CD4-positive, alpha-beta memory T cell (primary cell): ENCODE results near the gene TRAPPC3. TPM values are rescaled to one million over a fixed set of nuclear protein-coding genes. Genes with fewer than 3 reads are reported as not detected.

Experiments used
- CTCF ChIA-PET: fragments of 350-600 bp; sonication (Branson Sonifier 250); formaldehyde crosslinking; loops from one replicate; lab custom pipeline; 2021; ENCODE audit warnings: inconsistent platforms; ENCODE audit not compliant: partially characterized antibody; lab: Charles Lee
- POLR2A ChIA-PET: fragments of 350-600 bp; sonication (Branson Sonifier 250); formaldehyde crosslinking; loops from one replicate; lab custom pipeline; 2021; ENCODE audit not compliant: partially characterized antibody; lab: Charles Lee
- DNase-seq, 5 donors: peaks; one replicate each; pipeline versions ENCODE4 v3.0.0 to v3.0.0-alpha.2; 2020 to 2022; ENCODE audit warnings: mixed read lengths in 1 of 5
- H3K27ac ChIP-seq: one replicate; pipeline ENCODE4 v1.7.0; 2013; ENCODE audit warnings: low read depth, low read length
- H3K27me3 ChIP-seq: 2 replicates; pipeline ENCODE4 v1.7.0; 2013; ENCODE audit warnings: mild to moderate bottlenecking, low read length, moderate library complexity; ENCODE audit not compliant: insufficient read depth
- H3K36me3 ChIP-seq: 2 replicates; pipeline ENCODE4 v1.7.0; 2013; ENCODE audit warnings: mild to moderate bottlenecking, low read length, moderate library complexity; ENCODE audit not compliant: insufficient read depth
- H3K4me1 ChIP-seq: 2 replicates; pipeline ENCODE4 v1.7.0; 2013; ENCODE audit warnings: mild to moderate bottlenecking, low read length, moderate library complexity; ENCODE audit not compliant: insufficient read depth
- H3K4me3 ChIP-seq, 2 donors: one replicate each; pipeline ENCODE4 v1.7.0; 2013; ENCODE audit warnings: low read length in 2 of 2, mild to moderate bottlenecking in 1 of 2
- H3K9me3 ChIP-seq, 2 donors: one replicate each; pipeline ENCODE4 v1.7.0; 2013; ENCODE audit warnings: low read length in 2 of 2, control low read depth in 1 of 2; ENCODE audit not compliant: control insufficient read depth in 1 of 2
- H3K27ac Mint-ChIP-seq, 7 donors: one replicate each; pipeline ENCODE4 v1.8.0; 2020 to 2021; ENCODE audit warnings: mixed read lengths in 7 of 7, mild to moderate bottlenecking in 6 of 7, inconsistent platforms in 3 of 7, moderate library complexity in 3 of 7
- H3K27me3 Mint-ChIP-seq, 2 donors: one replicate each; pipeline ENCODE4 v1.8.0; 2020 to 2021; ENCODE audit warnings: mixed read lengths in 2 of 2
- H3K36me3 Mint-ChIP-seq, 2 donors: one replicate each; pipeline ENCODE4 v1.8.0; 2020 to 2021; ENCODE audit warnings: mixed read lengths in 2 of 2, inconsistent platforms in 1 of 2, mild to moderate bottlenecking in 1 of 2
- H3K4me1 Mint-ChIP-seq, 4 donors: one replicate each; pipeline ENCODE4 v1.8.0; 2020 to 2021; ENCODE audit warnings: mixed read lengths in 4 of 4, mild to moderate bottlenecking in 1 of 4
- H3K4me3 Mint-ChIP-seq, 8 donors: one replicate each; pipeline ENCODE4 v1.8.0; 2020 to 2021; ENCODE audit warnings: mixed read lengths in 8 of 8, mild to moderate bottlenecking in 7 of 8, moderate library complexity in 6 of 8, inconsistent platforms in 3 of 8
- H3K9me3 Mint-ChIP-seq, 8 donors: one replicate each; pipeline ENCODE4 v1.8.0; 2020 to 2021; ENCODE audit warnings: mixed read lengths in 8 of 8, mild to moderate bottlenecking in 5 of 8, inconsistent platforms in 3 of 8, moderate library complexity in 1 of 8
- intact Hi-C: fragments of 100-400 bp; cut with micrococcal nuclease; formaldehyde crosslinking; loops from one replicate; pipeline ENCODE4 v1.15.1; 2023
- polyA plus RNA-seq, 2 donors: library from polyadenylated mRNA; unstranded; fragments of 300-500 nt; fragmentation: Illumina TruSeq; gene quantifications; one replicate each; pipeline ENCODE4 v1.2.3, GENCODE V29; 2021
- total RNA-seq, 2 experiments: library from RNA; stranded (reverse); gene quantifications; one replicate each; pipeline ENCODE4 v1.2.3, GENCODE V29; 2021

TRAPPC3 gene
- total and polyA plus RNA-seq, 4 experiments from 2014 or later: 51.8 to 190 (median 81.8) TPM

DNA sequence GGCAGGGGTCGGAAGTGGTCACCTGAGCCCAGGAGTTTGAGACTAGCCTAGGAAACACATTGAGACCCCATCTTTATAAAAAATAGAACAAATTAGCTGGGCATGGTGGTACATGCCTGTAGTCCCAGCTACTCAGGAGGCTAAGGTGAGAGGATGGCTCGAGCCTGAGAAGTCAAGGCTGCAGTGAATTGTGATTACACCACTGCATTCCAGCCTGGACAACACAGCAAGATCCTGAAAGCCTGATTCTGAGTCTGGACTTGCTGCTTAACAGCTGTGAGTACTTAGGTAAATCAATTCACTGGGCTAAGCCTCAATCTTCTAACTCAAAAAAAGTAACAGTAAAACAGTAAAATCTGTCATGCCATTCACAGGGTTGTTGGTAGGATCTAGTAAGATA, 4.9 kb downstream of the TRAPPC3 start:
- POLR2A ChIA-PET: interaction anchor here (0.6 kb wide), 1 partner anchor 39 kb away, joined by 4 read pairs; no protein-coding TSS in a partner anchor
- Histone ChIP-seq H3K27ac (no peak overlapping the region), H3K36me3 (peaks cover 7% of the 10 kb centered on the region), H3K9me3 (no peaks in the 10 kb centered on the region), H3K4me3 (no peak overlapping the region), H3K27me3 (no peaks in the 10 kb centered on the region), H3K4me1 (peaks cover 30% of the 10 kb centered on the region)
- Mint-ChIP-seq H3K27me3 (no peaks in the 10 kb centered on the region), H3K27ac (peak overlapping the region in 2 of 7 donors; percentile 36 to 37), H3K4me3 (no peak overlapping the region), H3K4me1 (peaks cover 33 to 72% (median 42%) of the 10 kb centered on the region in 4 donors), H3K9me3 (no peaks in the 10 kb centered on the region), H3K36me3 (peaks cover 6 to 35% of the 10 kb centered on the region in 2 donors)
- intact Hi-C loops: no loop called here
- DNase-seq: no peak
- CTCF ChIA-PET: interaction anchor here (1.2 to 3.6 kb wide), 3 partner anchors 9 to 44 kb away, joined by 3 to 20 read pairs (median 11); no protein-coding TSS in a partner anchor

DNA sequence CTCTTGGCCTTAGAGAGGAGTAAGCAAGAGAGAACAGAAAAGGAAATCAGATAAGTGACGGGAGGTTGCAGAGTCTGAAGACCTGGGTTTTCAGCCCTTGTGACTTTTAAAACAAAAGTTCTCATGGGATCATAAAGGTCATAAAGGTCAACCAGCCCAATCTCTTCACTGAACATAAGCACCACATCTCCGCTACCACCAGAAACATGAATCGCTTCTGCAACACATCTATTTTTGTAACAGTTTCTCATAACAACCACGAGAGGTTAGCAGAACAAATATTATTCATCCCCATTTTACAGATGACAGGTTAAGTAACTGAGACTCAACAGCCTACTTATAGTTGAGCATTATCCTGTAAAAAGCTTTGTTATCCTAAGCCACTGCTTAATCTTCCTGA, 5.9 kb downstream of the TRAPPC3 start:
- intact Hi-C loops: no loop called here
- H3K27me3 Mint-ChIP-seq: no peaks in the 10 kb centered on the region
- ChIA-PET POLR2A (no interaction called here), CTCF (interaction anchor here (0.6 kb wide), 1 partner anchor 1884 kb away, joined by 4 read pairs; no protein-coding TSS in a partner anchor)
- H3K36me3 Mint-ChIP-seq: peaks cover 8 to 34% of the 10 kb centered on the region in 2 donors
- peak overlapping the region in 3 of 7 donors; percentile 8 to 63 (median 14) for H3K27ac Mint-ChIP-seq
- H3K9me3 Mint-ChIP-seq: no peaks in the 10 kb centered on the region
- peaks cover 25% of the 10 kb centered on the region for H3K4me1 ChIP-seq
- DNase-seq: no peak
- H3K4me3 ChIP-seq: no peak overlapping the region
- peaks cover 12% of the 10 kb centered on the region for H3K36me3 ChIP-seq
- H3K9me3 ChIP-seq: no peaks in the 10 kb centered on the region
- no peaks in the 10 kb centered on the region for H3K27me3 ChIP-seq
- no peak overlapping the region for H3K27ac ChIP-seq
- peaks cover 28 to 62% (median 35%) of the 10 kb centered on the region in 4 donors for H3K4me1 Mint-ChIP-seq
- no peak overlapping the region for H3K4me3 Mint-ChIP-seq

- Histone ChIP-seq H3K4me1 (peaks cover 12% of the 10 kb centered on the region), H3K4me3 (no peak overlapping the region), H3K27ac (no peak overlapping the region), H3K9me3 (no peaks in the 10 kb centered on the region), H3K36me3 (peaks cover 25% of the 10 kb centered on the region), H3K27me3 (no peaks in the 10 kb centered on the region)
- Mint-ChIP-seq H3K27ac (peak overlapping the region in 5 of 7 donors; percentile 2 to 82 (median 56)), H3K36me3 (peaks cover 17 to 42% of the 10 kb centered on the region in 2 donors), H3K4me3 (no peak overlapping the region), H3K9me3 (no peaks in the 10 kb centered on the region), H3K27me3 (no peaks in the 10 kb centered on the region), H3K4me1 (peaks cover 23 to 49% (median 27%) of the 10 kb centered on the region in 4 donors)
- intact Hi-C loops: no loop called here
- ChIA-PET POLR2A (no interaction called here), CTCF (interaction anchor here (0.8 kb wide), 1 partner anchor 46 kb away, joined by 4 read pairs; no protein-coding TSS in a partner anchor)
- no peak for DNase-seq
These were observed 7.2 kb downstream of the TRAPPC3 start for GRCh38 chr1:36142121-36142520.

- no peak overlapping the region for H3K4me3 ChIP-seq
- H3K9me3 ChIP-seq: no peaks in the 10 kb centered on the region
- intact Hi-C loops: no loop called here
- Mint-ChIP-seq H3K4me1 (peaks cover 16 to 38% (median 22%) of the 10 kb centered on the region in 4 donors), H3K36me3 (peaks cover 26 to 50% of the 10 kb centered on the region in 2 donors), H3K27me3 (no peaks in the 10 kb centered on the region), H3K9me3 (no peaks in the 10 kb centered on the region), H3K4me3 (no peak overlapping the region), H3K27ac (peak overlapping the region in 2 of 7 donors; percentile 19 to 42)
- no peaks in the 10 kb centered on the region for H3K27me3 ChIP-seq
- H3K27ac ChIP-seq: no peak overlapping the region
- H3K36me3 ChIP-seq: peaks cover 36% of the 10 kb centered on the region
- CTCF ChIA-PET: interaction anchor here (1.3 kb wide), 1 partner anchor 146 kb away, joined by 3 read pairs; no protein-coding TSS in a partner anchor
- POLR2A ChIA-PET: no interaction called here
- no peak for DNase-seq
- H3K4me1 ChIP-seq: peaks cover 6% of the 10 kb centered on the region
These were observed 9.8 kb downstream of the TRAPPC3 start for GRCh38 chr1:36139521-36139920.

- H3K9me3 Mint-ChIP-seq: no peaks in the 10 kb centered on the region
- Histone ChIP-seq H3K9me3 (no peaks in the 10 kb centered on the region), H3K27me3 (no peaks in the 10 kb centered on the region), H3K36me3 (peaks cover 36% of the 10 kb centered on the region), H3K4me1 (peaks cover 6% of the 10 kb centered on the region), H3K27ac (no peak overlapping the region), H3K4me3 (no peak overlapping the region)
- no peaks in the 10 kb centered on the region for H3K27me3 Mint-ChIP-seq
- peaks cover 26 to 46% of the 10 kb centered on the region in 2 donors for H3K36me3 Mint-ChIP-seq
- DNase-seq: no peak
- CTCF ChIA-PET: interaction anchor here (1.0 to 1.5 kb wide), 3 partner anchors 12 to 50 kb away, joined by 3 to 5 read pairs (median 3); partner anchors contain the start of gene TRAPPC3
- POLR2A ChIA-PET: no interaction called here
- H3K27ac Mint-ChIP-seq: peak overlapping the region in 1 of 7 donors; percentile 53
- H3K4me3 Mint-ChIP-seq: no peak overlapping the region
- H3K4me1 Mint-ChIP-seq: peaks cover 10 to 29% (median 13%) of the 10 kb centered on the region in 4 donors
- intact Hi-C loops: no loop called here
These were observed 11.5 kb downstream of the TRAPPC3 start for GRCh38 chr1:36137776-36138175.

DNA sequence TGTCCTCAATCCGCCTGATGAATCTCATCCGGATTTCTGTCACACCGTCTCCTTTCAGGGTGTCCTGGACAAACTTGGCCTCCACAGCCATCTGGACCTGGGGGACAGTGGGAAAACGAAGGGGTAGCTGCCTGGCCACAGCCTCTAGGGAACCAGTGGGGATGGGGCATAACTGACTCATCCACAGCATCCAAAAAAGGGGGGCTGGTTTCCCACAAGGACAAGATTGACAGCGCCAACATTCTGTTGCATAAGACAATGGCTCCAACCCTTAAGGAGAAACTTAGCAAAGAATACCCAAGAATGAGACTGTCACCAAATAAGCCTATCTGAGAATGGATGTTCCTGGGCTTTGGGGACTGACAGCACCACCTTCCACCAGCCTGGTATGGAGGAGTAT, 12.1 kb downstream of the TRAPPC3 start:
- H3K27ac ChIP-seq: no peak overlapping the region
- H3K36me3 ChIP-seq: peaks cover 36% of the 10 kb centered on the region
- Mint-ChIP-seq H3K4me3 (no peak overlapping the region), H3K4me1 (peaks cover 6 to 25% (median 11%) of the 10 kb centered on the region in 4 donors), H3K27ac (no peak overlapping the region), H3K9me3 (no peaks in the 10 kb centered on the region), H3K27me3 (no peaks in the 10 kb centered on the region), H3K36me3 (peaks cover 26 to 46% of the 10 kb centered on the region in 2 donors)
- DNase-seq: no peak
- H3K9me3 ChIP-seq: no peaks in the 10 kb centered on the region
- peaks cover 2% of the 10 kb centered on the region for H3K4me1 ChIP-seq
- ChIA-PET CTCF (interaction anchor here (1.5 to 3.0 kb wide), 2 partner anchors 12 to 51 kb away, joined by 5 to 14 read pairs; partner anchors contain the start of gene TRAPPC3), POLR2A (no interaction called here)
- H3K4me3 ChIP-seq: no peak overlapping the region
- intact Hi-C loops: no loop called here
- no peaks in the 10 kb centered on the region for H3K27me3 ChIP-seq

DNA sequence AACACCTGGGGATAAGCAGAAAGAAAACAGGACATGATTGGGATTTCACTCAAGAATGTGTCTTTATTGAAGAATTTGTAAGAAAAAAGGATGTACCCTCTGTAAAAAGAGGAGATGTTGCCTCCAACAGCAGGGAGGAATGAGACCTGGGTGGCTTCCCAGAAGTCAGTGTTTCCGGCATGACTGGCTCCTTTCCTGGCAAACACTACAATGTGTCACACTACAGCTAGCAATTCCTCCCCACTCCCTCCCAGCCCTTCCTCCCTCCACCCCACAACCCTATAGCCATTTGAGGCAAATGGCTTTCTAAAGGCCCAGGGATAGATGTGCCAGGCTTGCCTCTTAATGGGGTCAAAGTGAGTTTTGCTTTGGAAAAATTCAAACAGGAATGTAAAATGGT, 12.8 kb downstream of the TRAPPC3 start:
- no peaks in the 10 kb centered on the region for H3K27me3 Mint-ChIP-seq
- peaks cover 0 to 19% (median 8%) of the 10 kb centered on the region in 4 donors for H3K4me1 Mint-ChIP-seq
- intact Hi-C loops: no loop called here
- H3K36me3 Mint-ChIP-seq: peaks cover 26 to 44% of the 10 kb centered on the region in 2 donors
- no peak overlapping the region for H3K4me3 ChIP-seq
- H3K27ac Mint-ChIP-seq: peak overlapping the region in 6 of 7 donors; percentile 22 to 76 (median 27)
- POLR2A ChIA-PET: no interaction called here
- H3K27me3 ChIP-seq: no peaks in the 10 kb centered on the region
- H3K9me3 ChIP-seq: no peaks in the 10 kb centered on the region
- H3K9me3 Mint-ChIP-seq: no peaks in the 10 kb centered on the region
- no peak overlapping the region for H3K4me3 Mint-ChIP-seq
- H3K4me1 ChIP-seq: no peaks in the 10 kb centered on the region
- H3K36me3 ChIP-seq: peaks cover 36% of the 10 kb centered on the region
- no peak for DNase-seq
- CTCF ChIA-PET: interaction anchor here (3.0 to 3.6 kb wide), 2 partner anchors 36 to 52 kb away, joined by 14 to 34 read pairs; no protein-coding TSS in a partner anchor
- H3K27ac ChIP-seq: no peak overlapping the region
